Measurements from ENCODE around the gene NRCAM. TPM values are rescaled to one million over a fixed set of nuclear protein-coding genes. Genes with fewer than 3 reads are reported as not detected.

Gene NRCAM
- total and polyA plus RNA-seq, 12 donors = 71.6 to 222 (median 148) TPM

- Histone ChIP-seq H3K36me3 (replicated peaks in 1 of 2) (no peaks in the 10 kb centered on the region), H3K4me3 (no peak overlapping the region), H3K27ac (no peak overlapping the region), H3K4me1 (replicated peaks in 1 of 2) (peaks cover 0 to 19% of the 10 kb centered on the region in 2 donors), H3K27me3 (no peaks in the 10 kb centered on the region), H3K9me3 (replicated peaks in 1 of 3) (no peaks in the 10 kb centered on the region)
- DNase-seq = no peak
- no peak for TF ChIP-seq POLR2A (IDR thresholded peaks at IDR 0.05)
- TF ChIP-seq, protein P1, sequence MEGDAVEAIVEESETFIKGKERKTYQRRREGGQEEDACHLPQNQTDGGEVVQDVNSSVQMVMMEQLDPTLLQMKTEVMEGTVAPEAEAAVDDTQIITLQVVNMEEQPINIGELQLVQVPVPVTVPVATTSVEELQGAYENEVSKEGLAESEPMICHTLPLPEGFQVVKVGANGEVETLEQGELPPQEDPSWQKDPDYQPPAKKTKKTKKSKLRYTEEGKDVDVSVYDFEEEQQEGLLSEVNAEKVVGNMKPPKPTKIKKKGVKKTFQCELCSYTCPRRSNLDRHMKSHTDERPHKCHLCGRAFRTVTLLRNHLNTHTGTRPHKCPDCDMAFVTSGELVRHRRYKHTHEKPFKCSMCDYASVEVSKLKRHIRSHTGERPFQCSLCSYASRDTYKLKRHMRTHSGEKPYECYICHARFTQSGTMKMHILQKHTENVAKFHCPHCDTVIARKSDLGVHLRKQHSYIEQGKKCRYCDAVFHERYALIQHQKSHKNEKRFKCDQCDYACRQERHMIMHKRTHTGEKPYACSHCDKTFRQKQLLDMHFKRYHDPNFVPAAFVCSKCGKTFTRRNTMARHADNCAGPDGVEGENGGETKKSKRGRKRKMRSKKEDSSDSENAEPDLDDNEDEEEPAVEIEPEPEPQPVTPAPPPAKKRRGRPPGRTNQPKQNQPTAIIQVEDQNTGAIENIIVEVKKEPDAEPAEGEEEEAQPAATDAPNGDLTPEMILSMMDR (IDR thresholded peaks at IDR 0.05) = no peak
- intact Hi-C loops (cut with DNase I) = no loop called here
Observed at GRCh38 chr7:108374899-108375298, 81.3 kb downstream of the NRCAM start.

DNA sequence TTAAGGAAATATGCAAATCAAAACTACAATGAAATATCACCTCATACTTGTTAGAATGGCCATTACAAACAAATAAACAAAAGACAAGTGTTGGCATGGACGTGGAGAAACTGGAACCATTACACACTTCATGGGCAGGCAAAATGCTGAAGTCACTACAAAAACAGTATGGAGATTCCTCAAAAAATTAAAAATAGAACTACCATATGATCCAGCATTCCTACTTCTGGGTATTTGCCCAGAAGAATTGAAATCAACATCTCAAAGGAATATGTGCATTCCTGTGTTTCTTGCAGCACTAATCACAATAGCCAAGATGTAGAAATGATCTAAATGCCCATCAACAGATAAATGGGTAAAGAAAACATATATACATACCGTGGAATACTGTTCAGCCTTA, 83.6 kb downstream of the NRCAM start:
- WGBS, 4 donors = 89 to 91% (median 90%) methylated on average over 2 of the region's 2 CpGs
- Histone ChIP-seq H3K4me3 (no peak overlapping the region), H3K4me1 (replicated peaks in 1 of 2) (peaks cover 0 to 19% of the 10 kb centered on the region in 2 donors), H3K36me3 (replicated peaks in 1 of 2) (no peaks in the 10 kb centered on the region), H3K27me3 (no peaks in the 10 kb centered on the region), H3K27ac (no peak overlapping the region), H3K9me3 (replicated peaks in 1 of 3) (no peaks in the 10 kb centered on the region)
- intact Hi-C loops (cut with DNase I) = no loop called here
- TF ChIP-seq, protein P1 (IDR thresholded peaks at IDR 0.05) = no peak
- TF ChIP-seq POLR2A (IDR thresholded peaks at IDR 0.05) = no peak
- no peak for DNase-seq

GRCh38 chr7:108370616-108371015, 85.6 kb downstream of the NRCAM start:
- no peak overlapping the region for H3K4me3 ChIP-seq
- no peak overlapping the region for H3K27ac ChIP-seq
- no peaks in the 10 kb centered on the region for H3K27me3 ChIP-seq
- intact Hi-C loops (cut with DNase I) = no loop called here
- no peaks in the 10 kb centered on the region for H3K36me3 ChIP-seq (replicated peaks in 1 of 2)
- H3K4me1 ChIP-seq (replicated peaks in 1 of 2) = peaks cover 0 to 13% of the 10 kb centered on the region in 2 donors
- no peak for TF ChIP-seq POLR2A (IDR thresholded peaks at IDR 0.05)
- TF ChIP-seq, protein P1 (IDR thresholded peaks at IDR 0.05) = no peak
- DNase-seq = no peak
- 68 to 73% (median 70%) methylated on average over 2 of the region's 2 CpGs for WGBS, 4 donors
- H3K9me3 ChIP-seq (replicated peaks in 1 of 3) = no peaks in the 10 kb centered on the region

- Histone ChIP-seq H3K27me3 (no peaks in the 10 kb centered on the region), H3K36me3 (replicated peaks in 1 of 2) (no peaks in the 10 kb centered on the region), H3K27ac (no peak overlapping the region), H3K4me1 (replicated peaks in 1 of 2) (peaks cover 0 to 6% of the 10 kb centered on the region in 2 donors), H3K9me3 (replicated peaks in 1 of 3) (no peaks in the 10 kb centered on the region), H3K4me3 (no peak overlapping the region)
- WGBS, 4 donors = 85 to 88% (median 86%) methylated on average over 5 of the region's 5 CpGs
- DNase-seq = no peak
- TF ChIP-seq, protein P1 (IDR thresholded peaks at IDR 0.05) = no peak
- TF ChIP-seq POLR2A (IDR thresholded peaks at IDR 0.05) = no peak
- intact Hi-C loops (cut with DNase I) = no loop called here
Observed at GRCh38 chr7:108368466-108368865, 87.8 kb downstream of the NRCAM start.

Measured in adrenal gland (tissue), 12 donors.